GM21619 (cell line): ENCODE data around the gene RPTOR.
"Not testable (repeated sequence)": the region's sequence is repeated elsewhere in the genome, so short reads cannot be mapped to it uniquely, and the experiment has no call there.

Source experiments
- ATAC-seq: cut with Tn5 transposase; IDR thresholded peaks from one replicate; pipeline ENCODE4 v1.9.1; 2021; ENCODE audit not compliant: unreplicated experiment

The RPTOR gene

GRCh38 chr17:80737106-80738019 lies 192.7 kb downstream of the RPTOR start:
- ATAC-seq = peak; percentile 78

- peak; percentile 8 for ATAC-seq
Measured at GRCh38 chr17:80738020-80738808, 193.6 kb downstream of the RPTOR start.

GRCh38 chr17:80738987-80739730 lies 194.5 kb downstream of the RPTOR start:
- no peak for ATAC-seq

GRCh38 chr17:80740141-80740540 lies 195.5 kb downstream of the RPTOR start:
- no peak for ATAC-seq

- no peak for ATAC-seq
Measured at GRCh38 chr17:80742091-80742490, 197.5 kb downstream of the RPTOR start.

- ATAC-seq = no peak
Measured at GRCh38 chr17:80742581-80743180, 198.0 kb downstream of the RPTOR start.

GRCh38 chr17:80743181-80743771 lies 198.6 kb downstream of the RPTOR start:
- ATAC-seq = no peak

- not testable (repeated sequence) for ATAC-seq
Measured at GRCh38 chr17:80743973-80744372, 199.3 kb downstream of the RPTOR start.

GRCh38 chr17:80744725-80745124 lies 200.1 kb downstream of the RPTOR start:
- ATAC-seq = not testable (repeated sequence)

GRCh38 chr17:80745183-80745582 lies 200.5 kb downstream of the RPTOR start:
- ATAC-seq = no peak

- ATAC-seq = no peak
Measured at GRCh38 chr17:80746262-80746935, 201.8 kb downstream of the RPTOR start.

- ATAC-seq = no peak
Measured at GRCh38 chr17:80747469-80747868, 202.8 kb downstream of the RPTOR start.

GRCh38 chr17:80749611-80750010 lies 205.0 kb downstream of the RPTOR start:
- no peak for ATAC-seq

GRCh38 chr17:80750263-80750662 lies 205.6 kb downstream of the RPTOR start:
- ATAC-seq = no peak

- ATAC-seq = no peak
Measured at GRCh38 chr17:80751070-80751945, 206.7 kb downstream of the RPTOR start.

GRCh38 chr17:80751946-80752581 lies 207.4 kb downstream of the RPTOR start:
- no peak for ATAC-seq

- ATAC-seq = no peak
Measured at GRCh38 chr17:80753685-80754345, 209.2 kb downstream of the RPTOR start.

- no peak for ATAC-seq
Measured at GRCh38 chr17:80754846-80755245, 210.2 kb downstream of the RPTOR start.
